Upper lobe of left lung (tissue), 6 donors: Measurements from ENCODE around the gene MSI2. TPM values are rescaled to one million over a fixed set of nuclear protein-coding genes. Genes with fewer than 3 reads are reported as not detected.
"Not testable (repeated sequence)": the region's sequence is repeated elsewhere in the genome, so short reads cannot be mapped to it uniquely, and the experiment has no call there.

Source experiments
- ATAC-seq, 2 donors: fragments of 200-7000 bp; cut with Tn5 transposase; one replicate each; pipeline ENCODE4 v1.9.1; 2022; ENCODE audit warnings: mild to moderate bottlenecking in 2 of 2, moderate library complexity in 2 of 2; ENCODE audit not compliant: low FRiP score in 2 of 2
- DNase-seq, 2 donors: peaks; one replicate each; pipeline ENCODE4 v3.0.0-alpha.2; 2019 to 2020
- H3K27ac ChIP-seq, 4 donors: fragments of 200-600 bp; sonication (generic); one replicate each; pipeline ENCODE4 v1.5.1; 2016 to 2019
- H3K27me3 ChIP-seq, 4 donors: fragments of 200-600 bp; sonication (generic); one replicate each; pipeline ENCODE4 v1.5.1; 2017 to 2019
- H3K36me3 ChIP-seq, 4 donors: fragments of 200-600 bp; sonication (generic); one replicate each; pipeline ENCODE4 v1.5.1; 2016 to 2019
- H3K4me1 ChIP-seq, 4 donors: fragments of 200-600 bp; sonication (generic); one replicate each; pipeline ENCODE4 v1.5.1; 2018 to 2019
- H3K4me3 ChIP-seq, 4 donors: fragments of 200-600 bp; sonication (generic); one replicate each; pipeline ENCODE4 v1.5.1; 2017 to 2019; ENCODE audit warnings: mild to moderate bottlenecking in 2 of 4, moderate library complexity in 1 of 4
- H3K9me3 ChIP-seq, 4 donors: fragments of 200-600 bp; sonication (generic); one replicate each; pipeline ENCODE4 v1.5.1; 2018 to 2019
- CTCF ChIP-seq, 6 experiments: fragments of 450-650 bp in 4 of 6; fragments of 200-600 bp in 2 of 6; sonication (generic) in 2 of 6; IDR thresholded peaks; one replicate each; pipeline ENCODE4 v1.5.1; 2016 to 2019; ENCODE audit warnings: antibody characterized with exemption in 6 of 6
- EP300 ChIP-seq, 4 donors: sonication (generic); formaldehyde crosslinking; IDR thresholded peaks; one replicate each; pipeline ENCODE4 v1.5.1; 2017; ENCODE audit warnings: antibody characterized with exemption in 4 of 4, control low read depth in 2 of 4
- POLR2A ChIP-seq, 4 donors: fragments of 450-650 bp; IDR thresholded peaks; one replicate each; pipeline ENCODE4 v1.5.1; 2016 to 2017; ENCODE audit warnings: antibody characterized with exemption in 4 of 4, mild to moderate bottlenecking in 2 of 4
- POLR2AphosphoS5 ChIP-seq, 2 donors: sonication (generic); formaldehyde crosslinking; IDR thresholded peaks; one replicate each; pipeline ENCODE4 v1.5.1; 2017; ENCODE audit warnings: antibody characterized with exemption in 2 of 2
- WGBS, 2 donors: methylation state at CpG; one replicate each; pipeline ENCODE4 v1.1.5; 2017 to 2018; 5-methylcytosine and 5-hydroxymethylcytosine counted together
- total RNA-seq, 6 donors: library from RNA; depleted of rRNA in 4 of 6; stranded (reverse); fragments of >200 nt in 4 of 6; gene quantifications; one replicate each; pipeline versions ENCODE4 v1.1.0 to v1.2.1, GENCODE V29; 2016 to 2021
- donor health status: DM: no; HTN: no; CAD: no; lungs with moderate emphysema.
- donor health status: DM: no; HTN: yes; CAD: no; lungs with severe emphysema.

The MSI2 gene
- total RNA-seq, 6 donors from 2014 or later, result 20.1 to 44.0 (median 32.2) TPM

GRCh38 chr17:57494443-57494842, 238.1 kb downstream of the MSI2 start:
- Histone ChIP-seq H3K36me3 (no peaks in the 10 kb centered on the region), H3K27me3 (no peaks in the 10 kb centered on the region), H3K27ac (no peak overlapping the region), H3K9me3 (no peaks in the 10 kb centered on the region), H3K4me3 (no peak overlapping the region), H3K4me1 (peaks cover 0 to 9% (median 4%) of the 10 kb centered on the region in 4 donors)
- ATAC-seq (no peak), DNase-seq (no peak)
- TF ChIP-seq CTCF (IDR thresholded peaks at IDR 0.05), result no peak
- no peak for TF ChIP-seq POLR2A (IDR thresholded peaks at IDR 0.05)
- TF ChIP-seq EP300 (IDR thresholded peaks at IDR 0.05), result no peak
- no peak for TF ChIP-seq POLR2AphosphoS5 (IDR thresholded peaks at IDR 0.05)
- 91 to 96% methylated on average over 5 of the region's 5 CpGs for WGBS, 2 donors

- H3K4me3 ChIP-seq, result no peak overlapping the region
- no peaks in the 10 kb centered on the region for H3K27me3 ChIP-seq
- peaks cover 0 to 9% (median 4%) of the 10 kb centered on the region in 4 donors for H3K4me1 ChIP-seq
- no peaks in the 10 kb centered on the region for H3K36me3 ChIP-seq
- 97 to 98% methylated on average over 6 of the region's 6 CpGs for WGBS, 2 donors
- no peak for DNase-seq
- TF ChIP-seq POLR2A (IDR thresholded peaks at IDR 0.05), result no peak
- TF ChIP-seq POLR2AphosphoS5 (IDR thresholded peaks at IDR 0.05), result no peak
- TF ChIP-seq CTCF (IDR thresholded peaks at IDR 0.05), result no peak
- TF ChIP-seq EP300 (IDR thresholded peaks at IDR 0.05), result no peak
- H3K9me3 ChIP-seq, result no peaks in the 10 kb centered on the region
- ATAC-seq, result no peak
- H3K27ac ChIP-seq, result no peak overlapping the region
These were observed 239.4 kb downstream of the MSI2 start for GRCh38 chr17:57495771-57496170.

GRCh38 chr17:57496382-57496781, 240.1 kb downstream of the MSI2 start:
- Histone ChIP-seq H3K4me1 (peaks cover 0 to 9% (median 4%) of the 10 kb centered on the region in 4 donors), H3K9me3 (no peaks in the 10 kb centered on the region), H3K4me3 (no peak overlapping the region), H3K27ac (no peak overlapping the region), H3K36me3 (no peaks in the 10 kb centered on the region), H3K27me3 (no peaks in the 10 kb centered on the region)
- no peak for TF ChIP-seq POLR2A (IDR thresholded peaks at IDR 0.05)
- ATAC-seq (no peak), DNase-seq (no peak)
- 96 to 97% methylated on average over 10 to 11 of the region's 11 CpGs for WGBS, 2 donors

- H3K4me1 ChIP-seq, result peaks cover 0 to 9% (median 4%) of the 10 kb centered on the region in 4 donors
- no peaks in the 10 kb centered on the region for H3K36me3 ChIP-seq
- H3K27ac ChIP-seq, result no peak overlapping the region
- DNase-seq (no peak), ATAC-seq (no peak)
- H3K27me3 ChIP-seq, result no peaks in the 10 kb centered on the region
- no peak overlapping the region for H3K4me3 ChIP-seq
- WGBS, 2 donors, result 92 to 95% methylated on average over 7 of the region's 7 CpGs
- TF ChIP-seq POLR2A (IDR thresholded peaks at IDR 0.05) (no peak), EP300 (IDR thresholded peaks at IDR 0.05) (no peak)
- H3K9me3 ChIP-seq, result no peaks in the 10 kb centered on the region
These were observed 242.1 kb downstream of the MSI2 start for GRCh38 chr17:57498443-57498842.

GRCh38 chr17:57499221-57499620, 242.9 kb downstream of the MSI2 start:
- ATAC-seq, H3K27me3 ChIP-seq, H3K9me3 ChIP-seq, H3K4me3 ChIP-seq, H3K27ac ChIP-seq, H3K36me3 ChIP-seq, H3K4me1 ChIP-seq, DNase-seq: not testable (repeated sequence)
- 98 to 100% methylated on average over 3 of the region's 3 CpGs for WGBS, 2 donors

- H3K27ac ChIP-seq, result no peak overlapping the region
- H3K4me3 ChIP-seq, result no peak overlapping the region
- no peaks in the 10 kb centered on the region for H3K27me3 ChIP-seq
- WGBS, 2 donors, result 89 to 91% methylated on average over 6 of the region's 6 CpGs
- no peaks in the 10 kb centered on the region for H3K36me3 ChIP-seq
- DNase-seq, result no peak
- no peaks in the 10 kb centered on the region for H3K9me3 ChIP-seq
- ATAC-seq, result no peak
- H3K4me1 ChIP-seq, result peaks cover 0 to 9% (median 4%) of the 10 kb centered on the region in 4 donors
- TF ChIP-seq POLR2AphosphoS5 (IDR thresholded peaks at IDR 0.05) (no peak), EP300 (IDR thresholded peaks at IDR 0.05) (no peak), POLR2A (IDR thresholded peaks at IDR 0.05) (no peak), CTCF (IDR thresholded peaks at IDR 0.05) (no peak)
These were observed 243.3 kb downstream of the MSI2 start for GRCh38 chr17:57499648-57500049.
